ENCODE results near the gene VCL. TPM values are rescaled to one million over a fixed set of nuclear protein-coding genes. Genes with fewer than 3 reads are reported as not detected.

The VCL gene
- total RNA-seq, 1 experiment from 2014 or later, result 291 TPM

DNA sequence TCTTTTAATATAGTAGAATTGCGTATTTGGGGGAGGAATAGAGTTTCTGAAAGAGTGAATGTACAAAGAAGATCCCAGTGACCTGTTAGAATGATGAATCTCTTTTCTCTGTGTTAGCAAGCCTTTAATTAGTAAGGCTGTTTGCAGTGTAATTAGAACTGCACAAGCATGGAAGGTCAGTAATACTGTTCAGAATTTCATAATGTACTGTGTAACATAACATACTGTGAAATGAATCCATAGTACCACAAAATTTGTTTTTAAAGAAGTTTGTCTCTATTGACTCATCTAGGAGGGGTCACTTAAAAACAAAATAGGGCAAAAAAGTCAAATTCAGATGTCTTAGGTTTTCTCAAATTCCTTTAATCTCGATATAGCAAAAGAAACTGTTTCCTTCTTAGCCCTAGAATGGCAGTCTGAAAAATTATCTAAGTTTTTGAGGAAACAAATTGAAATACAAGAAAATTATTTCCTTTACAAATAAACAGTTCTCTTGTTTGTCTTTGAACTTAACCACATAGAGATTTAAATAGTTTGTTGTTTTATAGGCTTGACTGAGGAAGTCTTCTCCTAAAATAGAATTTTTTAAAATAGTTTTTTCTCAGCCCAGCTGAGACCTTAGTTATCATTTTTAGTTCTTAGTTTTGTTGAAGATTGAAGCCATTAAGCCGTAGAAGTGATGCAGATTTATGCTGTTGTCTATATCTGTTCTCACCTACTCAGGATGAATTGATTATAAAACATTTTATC lies 165.6 kb downstream of the VCL start:
- peaks cover 0 to 7% (median 3%) of the 10 kb centered on the region in 3 experiments; a peak in 2 of 7 replicates for H3K36me3 Mint-ChIP-seq (ENCODE audit: insufficient read depth in 1 of 3, low read depth in 3 of 3)
- H2BK5ac ChIP-seq (ENCODE audit: insufficient read length, low read length), result no peak overlapping the region
- H3K9me3 Mint-ChIP-seq, result no peaks in the 10 kb centered on the region
- H3K18ac ChIP-seq (ENCODE audit: insufficient read length, low read depth, low read length), result no peak overlapping the region
- TF ChIP-seq, protein P1, sequence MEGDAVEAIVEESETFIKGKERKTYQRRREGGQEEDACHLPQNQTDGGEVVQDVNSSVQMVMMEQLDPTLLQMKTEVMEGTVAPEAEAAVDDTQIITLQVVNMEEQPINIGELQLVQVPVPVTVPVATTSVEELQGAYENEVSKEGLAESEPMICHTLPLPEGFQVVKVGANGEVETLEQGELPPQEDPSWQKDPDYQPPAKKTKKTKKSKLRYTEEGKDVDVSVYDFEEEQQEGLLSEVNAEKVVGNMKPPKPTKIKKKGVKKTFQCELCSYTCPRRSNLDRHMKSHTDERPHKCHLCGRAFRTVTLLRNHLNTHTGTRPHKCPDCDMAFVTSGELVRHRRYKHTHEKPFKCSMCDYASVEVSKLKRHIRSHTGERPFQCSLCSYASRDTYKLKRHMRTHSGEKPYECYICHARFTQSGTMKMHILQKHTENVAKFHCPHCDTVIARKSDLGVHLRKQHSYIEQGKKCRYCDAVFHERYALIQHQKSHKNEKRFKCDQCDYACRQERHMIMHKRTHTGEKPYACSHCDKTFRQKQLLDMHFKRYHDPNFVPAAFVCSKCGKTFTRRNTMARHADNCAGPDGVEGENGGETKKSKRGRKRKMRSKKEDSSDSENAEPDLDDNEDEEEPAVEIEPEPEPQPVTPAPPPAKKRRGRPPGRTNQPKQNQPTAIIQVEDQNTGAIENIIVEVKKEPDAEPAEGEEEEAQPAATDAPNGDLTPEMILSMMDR (conservative IDR thresholded peaks at IDR 0.05), result no peak
- H4K91ac ChIP-seq (ENCODE audit: insufficient read length, low read depth, low read length), result no peak overlapping the region
- no peaks in the 10 kb centered on the region for H3K27me3 Mint-ChIP-seq (ENCODE audit: low read depth)
- no peak overlapping the region for H2BK15ac ChIP-seq (ENCODE audit: low read depth, low read length)
- WGBS (ENCODE audit: extremely low coverage, insufficient read length, low lambda C conversion rate), result no CpG with 5 or more reads among the region's 3 CpGs
- no peaks in the 10 kb centered on the region for H3K4me1 ChIP-seq (ENCODE audit: insufficient read depth, low read length)
- no peaks in the 10 kb centered on the region for H3K9me3 ChIP-seq (ENCODE audit: control insufficient read depth, low read depth, low read length)
- no peak overlapping the region for H2BK120ac ChIP-seq (ENCODE audit: low read depth, low read length, poor library complexity, severe bottlenecking)
- no peaks in the 10 kb centered on the region for H4K20me1 ChIP-seq (ENCODE audit: control insufficient read depth, insufficient read depth, insufficient read length)
- no peak overlapping the region for H2AK5ac ChIP-seq (ENCODE audit: insufficient read length, low read length)
- DNase-seq, result no peak
- H3K27ac ChIP-seq (ENCODE audit: insufficient read length, low read depth, low read length), result no peak overlapping the region
- H3K23me2 ChIP-seq (ENCODE audit: insufficient read length, low read depth, low read length, poor library complexity, severe bottlenecking), result no peaks in the 10 kb centered on the region
- no peak overlapping the region for H3K23ac ChIP-seq (ENCODE audit: insufficient read length, low read depth, low read length)
- H3T11ph ChIP-seq (ENCODE audit: low read length), result no peak overlapping the region
- H3K27me3 ChIP-seq (ENCODE audit: insufficient read depth, low read length), result no peaks in the 10 kb centered on the region
- H3K14ac ChIP-seq (ENCODE audit: insufficient read depth, low read length), result no peak overlapping the region
- H2BK12ac ChIP-seq (ENCODE audit: insufficient read length, low read depth, low read length), result no peak overlapping the region
- H2AFZ ChIP-seq (ENCODE audit: low read length), result no peak overlapping the region
- no peak overlapping the region for H3K9ac ChIP-seq (ENCODE audit: extremely low read depth, insufficient read length, low read length)
- H4K5ac ChIP-seq (ENCODE audit: insufficient read length, low read depth, low read length), result no peak overlapping the region
- H3K79me1 ChIP-seq (ENCODE audit: insufficient read depth, low read depth, low read length, poor library complexity, severe bottlenecking), result no peaks in the 10 kb centered on the region
- H3K4me1 Mint-ChIP-seq, result peaks cover 11 to 14% of the 10 kb centered on the region in 2 experiments
- no peak overlapping the region for H4K8ac ChIP-seq (replicated peaks; ENCODE audit: insufficient read length, low read depth, low read length)
- no peak overlapping the region for H3K27ac Mint-ChIP-seq
- H2BK20ac ChIP-seq (ENCODE audit: low read depth, low read length, poor library complexity, severe bottlenecking), result no peak overlapping the region
- no peak overlapping the region for H3K4me2 ChIP-seq (ENCODE audit: insufficient read depth, insufficient read length, low read length)
- H3K4ac ChIP-seq (ENCODE audit: low read depth, low read length), result no peak overlapping the region
- no peak overlapping the region for H3K56ac ChIP-seq (ENCODE audit: insufficient read length, low read depth, low read length)
- no peak overlapping the region for H3K4me3 Mint-ChIP-seq
- peaks cover 4% of the 10 kb centered on the region; the same call in 1 of the 2 replicates for H3K79me2 ChIP-seq (ENCODE audit: insufficient read depth, low read length)

All from H9 (cell line).